ENCODE measurements around the gene MDC1. TPM values are rescaled to one million over a fixed set of nuclear protein-coding genes. Genes with fewer than 3 reads are reported as not detected.
"Not testable (repeated sequence)": the region's sequence is repeated elsewhere in the genome, so short reads cannot be mapped to it uniquely, and the experiment has no call there.

Gene MDC1
- total RNA-seq, result 15.7 TPM

- ATAC-seq, result peak; percentile 86
Observed at GRCh38 chr6:30717129-30717844, at the start of gene MDC1. Gene MDC1 (minus strand): TSS chr6:30717281. CDS start chr6:30715175, 2,106 bp downstream.

GRCh38 chr6:30766461-30767157 is 49.5 kb upstream of the MDC1 start:
- ATAC-seq, result no peak

GRCh38 chr6:30765495-30765894 is 48.4 kb upstream of the MDC1 start:
- ATAC-seq, result not testable (repeated sequence)

GRCh38 chr6:30764490-30765043 is 47.5 kb upstream of the MDC1 start:
- not testable (repeated sequence) for ATAC-seq

- peak; percentile 48 for ATAC-seq
Observed at GRCh38 chr6:30763618-30764489, 46.8 kb upstream of the MDC1 start.

GRCh38 chr6:30763155-30763617 is 46.1 kb upstream of the MDC1 start:
- no peak for ATAC-seq

GRCh38 chr6:30761791-30762429 is 44.8 kb upstream of the MDC1 start:
- peak; percentile 25 for ATAC-seq

GRCh38 chr6:30760549-30760948 is 43.5 kb upstream of the MDC1 start:
- peak; percentile 62 for ATAC-seq

GRCh38 chr6:30759575-30760239 is 42.6 kb upstream of the MDC1 start:
- no peak for ATAC-seq

GRCh38 chr6:30757261-30757904 is 40.3 kb upstream of the MDC1 start:
- no peak for ATAC-seq

- not testable (repeated sequence) for ATAC-seq
Observed at GRCh38 chr6:30756405-30757003, 39.4 kb upstream of the MDC1 start.

- no peak for ATAC-seq
Observed at GRCh38 chr6:30754631-30755030, 37.5 kb upstream of the MDC1 start.

GRCh38 chr6:30752157-30752927 is 35.3 kb upstream of the MDC1 start:
- ATAC-seq, result peak; percentile 90

GRCh38 chr6:30750379-30750668 is 33.2 kb upstream of the MDC1 start:
- ATAC-seq, result no peak

GRCh38 chr6:30749554-30750378 is 32.7 kb upstream of the MDC1 start:
- ATAC-seq, result peak; percentile 68

- no peak for ATAC-seq
Observed at GRCh38 chr6:30748851-30749540, 31.9 kb upstream of the MDC1 start.

- ATAC-seq, result peak; percentile 26
Observed at GRCh38 chr6:30747902-30748769, 31.1 kb upstream of the MDC1 start.

All from esophagus mucosa (tissue), 1 donor.